HCEC 1CT (cell line): ENCODE results near the gene AUH.

ENCODE experiments used
- DNase-seq: peaks from one replicate; pipeline ENCODE4 v3.0.0-alpha.2; 2017

Gene AUH

DNA sequence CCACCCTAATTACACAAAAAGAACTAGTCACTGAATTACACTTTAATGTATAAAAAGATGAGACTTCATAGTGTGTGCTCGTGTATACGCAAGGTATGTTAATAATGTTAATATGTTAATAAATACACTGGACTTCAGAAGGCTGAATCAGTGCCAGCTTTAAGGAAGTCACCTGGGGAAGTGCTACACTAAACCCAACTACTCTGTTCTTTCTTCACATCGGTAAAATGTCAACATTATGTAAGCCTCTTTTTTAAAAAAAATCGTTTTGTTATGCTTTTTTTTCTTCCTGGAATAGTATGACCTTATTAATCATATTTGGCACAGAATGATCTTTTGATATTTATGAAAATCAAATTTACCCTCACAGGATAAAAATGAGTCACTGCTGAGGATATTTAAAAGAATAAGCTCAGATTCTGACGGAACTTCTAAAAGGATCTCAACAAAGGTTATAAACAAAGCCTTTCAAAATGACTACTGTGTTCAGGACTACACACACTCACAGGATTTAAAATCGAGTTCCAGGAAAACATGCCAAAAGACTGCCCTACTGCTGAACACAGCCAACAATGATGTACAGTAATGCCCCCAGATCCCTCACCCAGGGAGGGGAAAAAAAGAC is 75.9 kb downstream of the AUH start:
- DNase-seq: peak; percentile 29

DNA sequence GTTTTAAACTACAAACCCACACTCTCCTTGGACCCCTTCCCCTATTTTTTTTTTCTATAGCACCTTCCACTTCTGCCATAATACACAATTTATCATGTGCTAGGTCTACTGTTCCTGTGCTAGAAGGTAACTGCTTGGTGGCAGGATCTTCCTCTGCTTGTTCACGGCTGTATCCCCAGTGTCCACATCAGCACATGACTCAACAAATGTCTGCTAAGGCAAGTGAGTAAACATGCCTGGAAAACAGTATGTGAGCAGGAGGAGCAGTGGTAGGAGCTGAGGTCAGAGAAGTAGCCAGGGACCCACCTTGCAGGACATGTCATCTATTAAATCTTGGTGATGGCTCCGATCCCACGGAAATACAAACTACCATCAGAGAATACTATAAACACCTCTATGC is 79.4 kb downstream of the AUH start:
- DNase-seq: peak; percentile 37

DNA sequence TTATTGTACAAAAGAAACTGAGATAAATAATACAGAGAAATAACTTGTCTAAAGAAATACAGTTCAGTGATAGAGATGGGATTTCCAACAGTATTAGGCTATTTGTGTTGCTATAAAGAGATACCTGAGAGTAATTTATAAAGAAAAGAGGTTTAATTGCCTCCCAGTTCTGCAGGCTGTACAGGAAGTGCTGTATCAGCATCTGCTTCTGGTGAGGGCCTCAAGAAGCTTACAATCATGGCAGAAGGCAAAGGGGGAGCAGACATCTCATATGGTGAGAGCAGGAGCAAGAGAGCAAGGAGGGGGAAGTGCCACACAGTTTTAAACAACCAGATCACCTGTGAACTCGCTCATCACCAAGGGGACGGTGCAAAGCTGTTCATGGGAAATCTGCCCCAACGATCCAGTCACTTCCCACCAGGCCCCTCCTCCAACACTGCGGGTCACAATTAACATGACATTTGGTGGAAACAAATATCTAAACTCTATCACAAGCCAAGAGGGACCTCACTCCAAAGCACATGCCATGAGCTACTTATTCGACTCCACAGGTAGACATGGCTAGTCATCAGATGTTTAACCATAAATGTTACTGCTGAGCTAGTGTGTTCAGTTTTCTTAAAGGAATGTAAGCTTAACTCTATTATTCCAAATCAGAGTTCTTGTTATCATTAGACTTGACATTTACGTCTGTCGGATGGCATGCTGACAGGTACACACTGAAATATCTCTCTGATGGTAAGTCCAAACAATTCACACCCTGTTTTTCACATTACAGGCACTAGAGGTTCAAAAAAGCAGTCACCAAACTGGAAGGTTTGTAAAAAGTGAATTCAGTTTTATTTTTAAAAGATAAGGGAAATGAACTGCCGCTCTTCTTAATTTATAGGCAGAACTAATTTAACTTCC is 82.2 kb downstream of the AUH start:
- no peak for DNase-seq

DNA sequence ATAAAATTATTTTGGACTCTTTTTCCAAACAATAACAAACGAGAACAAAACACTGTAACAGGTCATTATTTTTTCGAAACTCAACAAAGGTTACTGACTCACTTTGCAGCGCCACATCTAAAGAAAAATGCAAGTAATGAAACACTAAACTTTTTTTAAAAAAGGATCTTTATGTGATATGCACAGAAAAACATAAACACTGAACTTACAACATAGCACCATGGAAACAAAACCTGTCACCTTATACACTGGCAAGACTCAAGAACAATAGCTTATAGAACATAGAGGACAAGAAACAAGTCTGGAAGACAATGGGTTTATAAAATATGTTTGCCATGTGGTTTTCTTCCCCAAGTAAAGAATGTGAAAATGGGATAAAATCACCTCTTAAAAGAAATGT is 85.2 kb downstream of the AUH start:
- no peak for DNase-seq

DNA sequence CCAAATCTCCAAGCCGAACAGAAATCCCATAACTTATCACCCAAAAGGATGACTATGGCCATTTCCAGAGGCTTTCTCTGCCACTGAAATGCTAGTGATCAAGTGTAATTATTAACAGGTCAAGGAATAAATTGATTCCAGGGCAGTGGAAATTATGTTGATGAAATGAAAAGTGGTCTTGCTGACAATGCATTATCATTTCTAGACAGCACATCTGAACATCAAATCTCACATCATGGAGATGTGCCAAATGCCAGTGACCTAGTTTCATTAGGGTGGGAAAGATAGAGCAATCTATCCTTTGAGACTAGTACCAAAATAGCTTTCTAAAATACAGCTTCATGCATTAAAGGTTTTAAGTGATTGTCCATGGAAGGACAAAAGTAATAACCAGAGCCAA is 86.1 kb downstream of the AUH start:
- DNase-seq: no peak

DNA sequence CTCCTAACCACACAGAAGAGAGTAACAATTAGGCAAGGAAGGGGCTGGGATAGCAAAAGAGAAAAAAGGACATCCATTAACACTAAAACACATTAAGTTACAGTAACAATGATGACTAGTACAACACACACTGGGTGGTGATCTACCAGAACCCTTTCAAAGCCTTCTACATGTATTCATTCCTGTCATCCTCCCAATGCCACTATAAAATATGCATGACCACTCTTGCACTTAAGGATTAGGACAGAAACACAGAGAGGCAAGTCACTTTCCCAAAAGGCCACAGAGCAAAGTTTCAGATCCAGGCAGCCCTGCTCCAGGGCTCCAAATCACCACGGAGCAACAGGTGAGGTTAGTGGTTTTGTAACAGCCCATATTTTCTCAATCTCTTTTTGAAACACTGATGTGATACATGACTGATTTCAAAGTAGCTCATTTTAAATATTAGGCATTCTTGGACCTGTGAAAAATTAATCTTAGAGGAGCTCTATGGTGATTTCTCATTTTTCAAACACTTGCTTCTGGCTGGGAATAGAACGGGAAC is 86.7 kb downstream of the AUH start:
- DNase-seq: no peak

DNA sequence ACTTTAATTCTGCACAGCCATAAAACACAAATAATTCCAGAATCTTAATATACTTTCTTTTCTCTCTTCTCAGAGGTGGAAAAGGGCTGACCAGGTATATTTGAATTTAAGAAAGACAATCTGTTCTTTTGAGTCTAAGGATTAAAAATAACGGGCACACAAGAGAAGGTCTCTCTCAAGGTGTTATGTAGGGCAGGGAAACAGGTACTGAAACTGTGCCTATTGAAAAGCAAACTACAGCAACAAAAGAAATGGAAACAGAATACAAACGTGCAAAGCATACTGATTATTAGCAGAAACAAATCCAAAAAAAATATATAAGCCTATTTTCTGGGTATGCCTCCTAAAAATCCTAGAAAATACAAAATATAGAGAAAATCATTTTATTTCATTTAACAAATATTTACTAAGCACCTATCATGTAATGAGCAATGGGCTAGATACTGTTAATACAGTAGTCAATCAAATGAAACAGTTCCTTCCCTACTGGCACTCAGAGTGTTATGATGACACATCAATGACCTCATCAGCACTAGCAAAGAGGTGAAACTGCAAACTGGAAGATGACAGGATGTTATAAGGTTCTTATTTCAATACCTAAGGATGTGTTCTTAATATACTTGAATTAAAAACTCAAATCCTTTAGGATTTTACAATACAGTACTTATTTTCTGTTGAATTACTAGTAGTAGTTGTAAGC is 87.7 kb downstream of the AUH start:
- peak; percentile 59 for DNase-seq

DNA sequence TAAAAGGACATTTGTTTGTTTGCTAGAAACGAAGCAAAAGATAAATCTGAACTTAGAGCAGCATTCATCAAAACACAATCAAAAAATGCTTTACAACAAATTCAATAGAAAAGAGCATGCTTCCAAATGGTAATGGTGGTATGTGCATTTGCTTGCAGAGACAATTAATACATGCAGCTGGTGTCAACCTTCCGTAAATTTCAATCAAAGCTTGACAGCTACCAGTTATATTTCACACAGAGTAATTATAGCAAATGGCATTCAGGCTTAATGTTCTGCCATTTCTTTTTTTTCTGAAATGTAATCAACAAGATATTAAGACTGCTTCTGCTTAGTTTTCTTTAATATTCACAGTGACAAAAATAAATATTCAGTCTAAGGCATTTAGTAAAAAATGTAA is 90.6 kb downstream of the AUH start:
- DNase-seq: no peak

DNA sequence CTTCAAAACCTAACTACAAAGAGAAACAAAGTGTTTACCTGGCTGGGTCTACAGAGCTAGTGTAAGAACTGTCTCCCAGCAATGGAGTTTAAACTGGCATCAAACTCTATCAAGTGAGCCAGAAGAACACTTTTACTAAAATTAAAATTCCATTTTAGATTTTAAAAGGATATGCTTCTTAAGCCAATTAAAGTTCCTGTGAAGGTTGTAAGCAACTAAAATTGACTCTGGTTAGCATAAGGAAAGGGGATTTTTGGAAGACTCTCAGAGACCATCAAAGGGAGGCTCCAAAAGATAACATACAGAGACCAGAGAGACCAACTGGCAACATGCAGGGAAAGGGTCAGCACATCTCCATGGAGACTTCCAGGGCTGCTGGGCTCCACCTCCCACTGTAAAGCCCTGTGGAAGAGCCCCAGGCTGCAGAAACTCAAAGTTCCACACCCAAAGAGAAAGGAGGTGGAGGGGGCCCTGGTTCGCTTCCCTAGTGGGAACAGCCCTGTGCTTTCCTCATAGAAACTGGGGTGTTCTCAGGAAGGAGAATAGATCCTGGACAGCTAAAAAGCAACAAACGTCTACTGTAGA is 91.7 kb downstream of the AUH start:
- no peak for DNase-seq

DNA sequence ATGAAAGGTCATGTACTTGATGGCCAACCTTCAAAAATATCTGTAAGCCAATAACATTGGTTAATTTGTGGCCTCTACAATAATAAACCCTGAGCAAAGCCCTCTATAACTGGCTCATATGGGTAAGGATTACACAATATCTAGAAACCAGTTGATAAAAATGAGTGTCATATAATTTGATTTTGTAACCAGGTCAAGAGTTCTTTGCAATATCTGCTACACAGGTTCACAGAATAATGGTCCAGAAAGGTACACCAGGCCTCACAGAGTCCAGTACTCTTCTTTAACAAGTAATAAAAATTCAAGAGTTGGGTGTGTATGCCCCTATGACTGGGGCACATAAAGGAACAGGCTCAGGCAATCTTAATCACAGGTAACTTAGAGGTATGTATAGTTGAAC is 95.3 kb downstream of the AUH start:
- DNase-seq: no peak

DNA sequence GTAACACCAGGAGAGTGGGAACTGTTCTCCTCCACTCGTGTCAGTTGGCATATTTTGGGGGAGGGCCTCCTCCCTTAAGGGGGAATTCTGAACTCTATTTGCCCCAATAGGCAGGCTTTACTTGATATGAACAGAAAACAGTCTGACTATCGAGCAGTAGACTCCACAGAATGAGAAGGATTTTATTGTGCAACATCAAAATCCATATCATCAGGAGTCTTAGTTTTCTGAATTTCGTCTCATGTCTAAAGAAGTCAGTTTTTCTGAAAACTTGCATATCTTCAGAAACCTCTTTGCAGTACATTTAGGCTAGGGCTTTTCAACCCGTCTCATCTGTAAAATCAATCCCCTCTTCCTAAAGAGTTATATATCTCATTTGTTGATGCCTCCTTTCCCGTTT is 96.2 kb downstream of the AUH start:
- DNase-seq: no peak

DNA sequence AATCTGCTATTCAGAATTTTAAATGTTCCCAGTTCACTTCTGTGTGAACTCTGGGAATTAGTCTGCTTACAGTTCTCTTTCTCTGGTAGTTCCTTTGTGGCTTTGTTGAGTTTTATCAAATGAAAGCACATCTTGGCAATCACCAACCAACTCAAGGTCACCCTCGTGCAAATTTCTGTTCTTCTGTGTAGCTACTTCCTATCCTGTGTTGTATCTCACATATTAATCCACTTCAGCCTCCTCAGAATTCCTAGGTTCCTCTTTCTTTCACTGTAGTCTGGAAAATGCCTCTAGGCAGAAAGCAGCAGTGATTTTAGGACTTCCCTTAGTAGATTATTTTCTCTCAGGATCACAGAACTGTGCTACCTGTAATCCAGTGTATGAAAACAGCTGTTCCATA is 100.3 kb downstream of the AUH start:
- DNase-seq: no peak

DNA sequence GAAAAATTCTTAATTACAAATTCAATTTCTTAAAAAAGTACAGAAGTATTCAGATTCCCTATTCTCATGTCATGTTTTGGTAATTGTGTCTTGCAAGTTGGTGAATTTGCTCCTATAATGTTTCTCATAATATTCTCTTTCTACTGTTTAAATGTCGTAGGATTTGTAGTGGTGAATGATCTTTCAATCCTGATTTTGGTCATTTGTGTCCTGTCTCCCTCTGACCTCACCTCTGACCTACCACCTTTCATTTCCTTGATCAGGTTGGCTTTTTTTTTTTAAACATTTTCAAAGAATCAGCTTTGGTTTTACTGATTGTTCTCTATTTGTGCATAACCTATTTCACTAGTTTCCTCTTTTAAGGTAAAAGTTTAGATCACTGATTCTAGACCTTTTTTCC is 102.6 kb downstream of the AUH start:
- DNase-seq: no peak

DNA sequence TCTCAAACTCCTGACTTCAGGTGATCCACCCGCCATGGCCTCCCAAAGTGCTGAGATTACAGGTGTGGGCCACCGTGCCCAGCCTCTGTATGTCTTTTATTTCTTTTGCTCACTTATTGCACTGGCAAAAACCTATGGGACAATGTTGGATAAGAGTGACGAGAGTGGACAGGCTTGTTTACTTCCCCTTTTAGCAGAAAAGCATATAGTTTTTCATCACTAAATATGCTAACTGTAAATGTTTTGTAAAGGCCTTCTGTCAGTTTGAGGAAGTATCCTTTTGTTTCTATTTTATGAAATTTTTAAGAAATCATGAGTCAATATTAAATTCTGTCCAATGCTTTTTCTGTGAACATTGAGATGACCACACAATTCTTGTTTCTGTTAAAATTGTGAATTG is 103.3 kb downstream of the AUH start:
- DNase-seq: no peak

DNA sequence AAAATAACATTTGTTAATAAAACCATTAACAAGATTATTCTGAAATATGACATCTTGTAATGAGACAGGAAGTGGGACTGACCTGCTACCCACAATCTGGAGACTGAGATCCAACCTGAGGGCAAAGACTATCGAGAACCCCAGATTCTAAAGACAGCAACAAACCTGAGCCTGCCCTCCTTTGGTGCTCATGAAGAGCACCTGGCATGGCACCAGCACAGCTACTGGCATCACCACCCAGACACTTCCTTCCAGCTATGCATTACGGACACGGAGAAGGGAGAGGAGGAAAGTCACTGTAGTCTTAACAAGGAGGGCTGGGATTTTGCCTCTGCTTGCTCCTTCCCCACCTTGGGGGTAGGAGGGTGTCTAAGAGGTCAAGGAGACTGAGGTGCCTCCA is 105.5 kb downstream of the AUH start:
- no peak for DNase-seq

DNA sequence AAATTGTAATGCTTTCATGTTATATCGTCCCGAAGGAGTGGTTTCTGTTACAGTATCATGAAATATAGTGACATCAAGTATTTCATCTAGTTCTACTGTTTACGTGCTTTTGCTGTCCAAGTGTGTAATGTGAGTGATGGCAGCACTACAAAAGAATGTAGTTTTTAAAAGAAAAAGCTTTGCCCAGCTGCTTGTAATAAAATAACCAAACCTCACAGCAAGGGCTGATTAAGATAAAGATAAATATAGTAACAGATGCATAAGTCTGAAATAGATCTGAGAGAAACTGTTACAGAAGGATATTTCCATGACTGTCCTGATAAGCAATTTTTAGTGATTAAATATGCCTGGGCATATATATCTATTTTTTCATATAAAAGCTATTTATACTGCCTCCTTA is 106.4 kb downstream of the AUH start:
- DNase-seq: peak; percentile 14

DNA sequence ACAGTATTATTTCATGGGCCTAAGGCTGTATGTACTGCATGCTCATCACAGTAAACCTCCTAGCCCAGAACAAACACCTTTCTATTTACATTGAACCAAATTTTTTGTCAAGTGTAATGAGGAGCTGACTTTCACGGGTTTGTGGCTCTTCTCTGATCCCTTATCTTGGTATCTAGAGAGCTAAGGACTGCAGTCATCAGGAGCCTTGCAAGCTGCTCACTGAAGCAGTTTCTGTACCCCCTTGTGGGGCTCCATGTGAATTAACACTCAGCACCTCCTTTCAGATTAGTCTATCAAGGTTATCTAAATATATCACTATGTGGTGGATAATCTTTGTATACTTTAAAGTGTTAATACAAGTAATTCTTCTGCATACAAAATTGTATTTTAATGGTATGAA is 108.2 kb downstream of the AUH start:
- peak; percentile 30 for DNase-seq

DNA sequence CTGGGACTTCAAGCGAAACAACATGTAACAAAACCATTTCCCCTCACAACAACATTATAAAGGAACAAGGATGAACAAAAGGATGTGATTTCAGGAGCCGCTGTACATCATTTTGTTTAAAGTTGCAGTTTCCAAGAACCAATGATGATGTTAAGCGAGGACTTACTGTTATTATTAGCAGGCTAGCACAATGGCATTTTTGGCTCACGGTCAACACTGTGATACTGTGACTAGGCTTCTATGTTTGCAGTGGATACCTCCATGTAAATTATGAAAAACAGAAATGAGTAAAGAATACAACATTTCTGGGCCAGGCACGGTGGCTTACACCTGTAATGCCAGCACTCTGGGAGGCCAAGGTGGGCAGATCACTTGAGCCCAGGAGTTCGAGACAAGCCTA is 113.0 kb downstream of the AUH start:
- no peak for DNase-seq

DNA sequence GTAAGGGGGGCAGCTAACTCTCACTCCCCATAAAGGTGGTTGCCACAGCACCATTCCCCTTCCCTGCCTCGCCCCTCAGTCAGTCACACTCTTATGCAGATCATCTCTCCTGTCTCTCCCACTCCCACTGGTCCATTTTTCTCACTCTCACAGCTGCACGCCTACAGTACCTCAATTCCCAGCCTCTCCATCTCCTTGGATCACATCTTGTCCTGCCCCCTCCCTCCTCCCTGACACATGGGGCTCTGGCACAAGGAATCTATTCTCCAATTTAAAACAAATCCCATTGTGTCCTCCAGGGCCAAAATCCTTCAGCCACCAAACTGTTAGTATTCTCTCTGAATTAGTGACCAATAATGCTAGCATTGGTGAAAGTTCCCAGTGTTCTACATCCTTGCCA is 114.4 kb downstream of the AUH start:
- no peak for DNase-seq

DNA sequence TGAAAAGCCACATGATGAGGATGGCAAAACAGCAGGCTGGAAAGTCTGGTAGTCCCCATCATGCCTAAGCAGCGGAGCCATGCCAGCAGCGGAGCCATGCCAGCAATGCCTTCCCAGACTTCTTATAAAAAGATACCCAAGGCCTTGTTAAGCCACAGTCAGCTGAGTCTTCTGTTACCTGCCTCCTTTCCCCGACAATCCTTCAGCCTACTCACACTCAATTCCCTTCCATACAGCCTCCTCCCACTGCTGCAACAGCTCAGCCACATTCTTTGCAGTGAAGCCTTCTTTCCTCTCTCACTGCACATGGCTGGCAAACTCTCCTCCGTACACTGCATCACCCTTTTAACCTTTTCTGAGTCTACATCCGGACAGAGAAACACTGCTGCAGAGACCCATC is 114.9 kb downstream of the AUH start:
- no peak for DNase-seq

DNA sequence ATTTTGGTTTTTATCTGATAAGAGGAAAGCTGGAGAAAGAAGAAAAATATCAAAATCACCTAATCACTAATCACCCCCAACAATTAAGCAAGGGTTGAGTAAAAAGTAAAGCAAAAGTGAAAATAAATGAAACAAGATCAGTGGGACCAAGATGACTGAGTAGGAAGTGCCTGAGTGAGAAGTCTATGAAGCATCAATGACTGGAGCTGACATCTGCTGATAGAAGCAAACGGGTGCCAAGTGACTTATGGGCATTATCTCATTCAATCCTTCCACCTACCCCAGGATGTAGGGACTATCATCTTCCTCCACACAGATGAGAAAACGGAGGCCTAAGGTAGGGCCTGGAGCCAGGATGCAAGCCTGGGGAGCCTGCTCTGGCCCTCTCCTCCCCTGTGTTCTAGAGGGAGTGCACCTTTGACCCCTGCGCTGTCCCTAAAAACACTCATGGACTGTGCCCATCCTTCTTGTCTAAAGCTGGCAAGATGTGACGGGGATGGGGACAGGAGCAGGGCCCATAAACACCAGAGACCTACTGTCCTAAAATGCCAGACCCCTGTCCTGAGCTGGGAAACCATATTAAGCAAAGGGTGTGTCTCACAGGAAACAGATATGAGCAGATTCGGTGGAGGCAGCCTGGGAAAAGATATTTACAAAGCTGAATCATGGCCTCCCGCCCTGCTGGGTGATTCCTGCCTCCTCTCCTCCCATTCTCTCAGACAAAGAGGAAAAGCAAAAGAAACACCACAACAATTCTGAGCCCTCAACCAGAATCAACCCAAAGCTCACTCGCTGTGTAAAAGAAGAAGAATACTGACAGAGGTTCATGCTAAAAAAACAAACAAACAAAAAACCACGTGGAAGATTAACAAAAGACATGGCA is 116.0 kb downstream of the AUH start:
- peak; percentile 22 for DNase-seq

DNA sequence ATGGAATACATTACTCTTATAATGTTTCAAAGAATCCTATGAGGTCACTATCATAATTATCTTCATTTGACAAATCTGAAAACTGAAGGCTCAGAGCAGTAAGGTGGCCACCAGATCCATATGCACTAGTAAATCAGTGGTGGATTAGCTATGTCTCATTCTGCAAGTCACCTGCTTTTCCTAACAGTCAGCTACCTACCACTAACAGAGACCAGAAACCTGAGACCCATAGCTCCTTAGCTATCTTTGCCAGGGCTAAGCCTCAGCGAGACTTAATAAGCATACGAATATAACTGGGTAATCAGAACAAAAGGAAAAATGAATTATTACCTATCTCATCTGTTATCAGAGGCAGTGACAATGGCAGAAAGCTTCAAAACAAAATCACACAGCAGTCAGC is 118.7 kb downstream of the AUH start:
- no peak for DNase-seq
